Measurements from ENCODE around the gene BRICD5. TPM values are rescaled to one million over a fixed set of nuclear protein-coding genes. Genes with fewer than 3 reads are reported as not detected.

The BRICD5 gene
- total and polyA plus RNA-seq, 2 of the 13 experiments (the other 11 are each of a cell fraction or from before 2014, with no cell fraction given): 1.6 to 5.8 TPM

- TF ChIP-seq ZKSCAN8 (CRISPR knock-in tag; IDR thresholded peaks at IDR 0.05; ENCODE audit: borderline replicate concordance) (no peak), ZNF343 (CRISPR knock-in tag; IDR thresholded peaks at IDR 0.05) (no peak), ETV5 (CRISPR knock-in tag; IDR thresholded peaks at IDR 0.05; ENCODE audit: borderline replicate concordance) (no peak), SCMH1 (CRISPR knock-in tag; IDR thresholded peaks at IDR 0.05; ENCODE audit: borderline replicate concordance) (no peak), TSC22D2 (CRISPR knock-in tag; IDR thresholded peaks at IDR 0.05; ENCODE audit: borderline replicate concordance) (no peak), ZNF503 (CRISPR knock-in tag; IDR thresholded peaks at IDR 0.05) (no peak), ZNF235 (CRISPR knock-in tag; IDR thresholded peaks at IDR 0.05; ENCODE audit: borderline replicate concordance) (no peak), KAT8 (CRISPR knock-in tag; IDR thresholded peaks at IDR 0.05) (no peak), NPAS2 (CRISPR knock-in tag; IDR thresholded peaks at IDR 0.05; ENCODE audit: borderline replicate concordance) (no peak), PHF20 (CRISPR knock-in tag; IDR thresholded peaks at IDR 0.05) (no peak), BRD4 (CRISPR knock-in tag; IDR thresholded peaks at IDR 0.05) (0 out of 2 replicates have a peak, but pooled peaks have one; percentile 47), ZNF563 (CRISPR knock-in tag; IDR thresholded peaks at IDR 0.05) (no peak), ZNF512 (CRISPR knock-in tag; IDR thresholded peaks at IDR 0.05) (no peak), SMAD3 (CRISPR knock-in tag; IDR thresholded peaks at IDR 0.05) (no peak)
- TF ChIP-seq, protein P1, sequence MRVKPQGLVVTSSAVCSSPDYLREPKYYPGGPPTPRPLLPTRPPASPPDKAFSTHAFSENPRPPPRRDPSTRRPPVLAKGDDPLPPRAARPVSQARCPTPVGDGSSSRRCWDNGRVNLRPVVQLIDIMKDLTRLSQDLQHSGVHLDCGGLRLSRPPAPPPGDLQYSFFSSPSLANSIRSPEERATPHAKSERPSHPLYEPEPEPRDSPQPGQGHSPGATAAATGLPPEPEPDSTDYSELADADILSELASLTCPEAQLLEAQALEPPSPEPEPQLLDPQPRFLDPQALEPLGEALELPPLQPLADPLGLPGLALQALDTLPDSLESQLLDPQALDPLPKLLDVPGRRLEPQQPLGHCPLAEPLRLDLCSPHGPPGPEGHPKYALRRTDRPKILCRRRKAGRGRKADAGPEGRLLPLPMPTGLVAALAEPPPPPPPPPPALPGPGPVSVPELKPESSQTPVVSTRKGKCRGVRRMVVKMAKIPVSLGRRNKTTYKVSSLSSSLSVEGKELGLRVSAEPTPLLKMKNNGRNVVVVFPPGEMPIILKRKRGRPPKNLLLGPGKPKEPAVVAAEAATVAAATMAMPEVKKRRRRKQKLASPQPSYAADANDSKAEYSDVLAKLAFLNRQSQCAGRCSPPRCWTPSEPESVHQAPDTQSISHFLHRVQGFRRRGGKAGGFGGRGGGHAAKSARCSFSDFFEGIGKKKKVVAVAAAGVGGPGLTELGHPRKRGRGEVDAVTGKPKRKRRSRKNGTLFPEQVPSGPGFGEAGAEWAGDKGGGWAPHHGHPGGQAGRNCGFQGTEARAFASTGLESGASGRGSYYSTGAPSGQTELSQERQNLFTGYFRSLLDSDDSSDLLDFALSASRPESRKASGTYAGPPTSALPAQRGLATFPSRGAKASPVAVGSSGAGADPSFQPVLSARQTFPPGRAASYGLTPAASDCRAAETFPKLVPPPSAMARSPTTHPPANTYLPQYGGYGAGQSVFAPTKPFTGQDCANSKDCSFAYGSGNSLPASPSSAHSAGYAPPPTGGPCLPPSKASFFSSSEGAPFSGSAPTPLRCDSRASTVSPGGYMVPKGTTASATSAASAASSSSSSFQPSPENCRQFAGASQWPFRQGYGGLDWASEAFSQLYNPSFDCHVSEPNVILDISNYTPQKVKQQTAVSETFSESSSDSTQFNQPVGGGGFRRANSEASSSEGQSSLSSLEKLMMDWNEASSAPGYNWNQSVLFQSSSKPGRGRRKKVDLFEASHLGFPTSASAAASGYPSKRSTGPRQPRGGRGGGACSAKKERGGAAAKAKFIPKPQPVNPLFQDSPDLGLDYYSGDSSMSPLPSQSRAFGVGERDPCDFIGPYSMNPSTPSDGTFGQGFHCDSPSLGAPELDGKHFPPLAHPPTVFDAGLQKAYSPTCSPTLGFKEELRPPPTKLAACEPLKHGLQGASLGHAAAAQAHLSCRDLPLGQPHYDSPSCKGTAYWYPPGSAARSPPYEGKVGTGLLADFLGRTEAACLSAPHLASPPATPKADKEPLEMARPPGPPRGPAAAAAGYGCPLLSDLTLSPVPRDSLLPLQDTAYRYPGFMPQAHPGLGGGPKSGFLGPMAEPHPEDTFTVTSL (CRISPR knock-in tag; IDR thresholded peaks at IDR 0.05; ENCODE audit: borderline replicate concordance): no peak
- TF ChIP-seq, protein P2, sequence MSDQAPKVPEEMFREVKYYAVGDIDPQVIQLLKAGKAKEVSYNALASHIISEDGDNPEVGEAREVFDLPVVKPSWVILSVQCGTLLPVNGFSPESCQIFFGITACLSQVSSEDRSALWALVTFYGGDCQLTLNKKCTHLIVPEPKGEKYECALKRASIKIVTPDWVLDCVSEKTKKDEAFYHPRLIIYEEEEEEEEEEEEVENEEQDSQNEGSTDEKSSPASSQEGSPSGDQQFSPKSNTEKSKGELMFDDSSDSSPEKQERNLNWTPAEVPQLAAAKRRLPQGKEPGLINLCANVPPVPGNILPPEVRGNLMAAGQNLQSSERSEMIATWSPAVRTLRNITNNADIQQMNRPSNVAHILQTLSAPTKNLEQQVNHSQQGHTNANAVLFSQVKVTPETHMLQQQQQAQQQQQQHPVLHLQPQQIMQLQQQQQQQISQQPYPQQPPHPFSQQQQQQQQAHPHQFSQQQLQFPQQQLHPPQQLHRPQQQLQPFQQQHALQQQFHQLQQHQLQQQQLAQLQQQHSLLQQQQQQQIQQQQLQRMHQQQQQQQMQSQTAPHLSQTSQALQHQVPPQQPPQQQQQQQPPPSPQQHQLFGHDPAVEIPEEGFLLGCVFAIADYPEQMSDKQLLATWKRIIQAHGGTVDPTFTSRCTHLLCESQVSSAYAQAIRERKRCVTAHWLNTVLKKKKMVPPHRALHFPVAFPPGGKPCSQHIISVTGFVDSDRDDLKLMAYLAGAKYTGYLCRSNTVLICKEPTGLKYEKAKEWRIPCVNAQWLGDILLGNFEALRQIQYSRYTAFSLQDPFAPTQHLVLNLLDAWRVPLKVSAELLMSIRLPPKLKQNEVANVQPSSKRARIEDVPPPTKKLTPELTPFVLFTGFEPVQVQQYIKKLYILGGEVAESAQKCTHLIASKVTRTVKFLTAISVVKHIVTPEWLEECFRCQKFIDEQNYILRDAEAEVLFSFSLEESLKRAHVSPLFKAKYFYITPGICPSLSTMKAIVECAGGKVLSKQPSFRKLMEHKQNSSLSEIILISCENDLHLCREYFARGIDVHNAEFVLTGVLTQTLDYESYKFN (CRISPR knock-in tag; conservative IDR thresholded peaks at IDR 0.05): no peak
These were observed 3.4 kb upstream of the BRICD5 start (continued) for GRCh38 chr16:2213817-2214718.
